GM21390 (cell line): ENCODE results near the gene CYB561D1.
A peak's percentile ranks its signal among the peaks of the same experiment; 100 is the strongest.

ENCODE experiments used
- ATAC-seq: cut with Tn5 transposase; IDR thresholded peaks from one replicate; pipeline ENCODE4 v1.9.1; 2021; ENCODE audit not compliant: unreplicated experiment

The CYB561D1 gene

DNA sequence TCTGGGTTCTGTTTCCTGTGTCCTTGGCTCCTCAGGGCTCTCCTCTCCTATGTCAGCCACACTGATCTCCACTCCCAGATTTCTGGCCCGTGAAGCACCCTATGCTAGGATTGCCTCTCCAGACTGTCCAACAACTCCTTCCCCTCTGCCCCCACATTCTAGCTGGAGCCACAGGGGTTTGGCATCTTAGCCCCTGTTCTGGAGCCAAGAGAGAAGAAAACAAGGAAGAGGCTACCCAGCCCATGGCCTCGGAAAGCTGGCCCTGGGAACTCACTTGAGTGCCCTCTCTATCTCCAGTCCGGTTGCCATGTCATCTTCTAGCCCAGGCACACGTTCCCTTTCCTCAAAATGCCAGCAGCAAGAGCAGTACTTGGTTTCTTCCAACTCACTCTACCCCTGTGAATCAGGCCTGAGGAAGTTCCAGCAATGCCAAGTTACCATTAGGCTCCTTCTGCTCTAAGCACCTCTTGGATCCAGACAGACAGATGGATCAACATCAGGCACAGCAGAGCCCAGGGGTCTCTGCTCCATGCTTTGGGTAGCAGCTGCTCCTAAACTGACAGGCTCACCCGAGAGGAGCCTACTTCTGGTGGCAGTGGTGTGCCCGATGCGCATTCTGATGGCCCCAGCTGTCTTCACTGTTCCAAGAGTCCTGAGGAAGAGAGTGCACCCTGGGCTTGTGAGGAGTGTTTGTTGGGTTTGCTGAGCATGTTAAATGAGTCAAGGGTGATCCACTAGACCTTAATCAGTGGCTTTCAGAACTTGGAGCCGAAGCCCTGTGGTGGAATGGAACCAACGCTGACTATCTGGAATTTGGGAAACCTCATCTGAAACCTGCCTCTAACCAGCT, 34.2 kb downstream of the CYB561D1 start:
- no peak for ATAC-seq

DNA sequence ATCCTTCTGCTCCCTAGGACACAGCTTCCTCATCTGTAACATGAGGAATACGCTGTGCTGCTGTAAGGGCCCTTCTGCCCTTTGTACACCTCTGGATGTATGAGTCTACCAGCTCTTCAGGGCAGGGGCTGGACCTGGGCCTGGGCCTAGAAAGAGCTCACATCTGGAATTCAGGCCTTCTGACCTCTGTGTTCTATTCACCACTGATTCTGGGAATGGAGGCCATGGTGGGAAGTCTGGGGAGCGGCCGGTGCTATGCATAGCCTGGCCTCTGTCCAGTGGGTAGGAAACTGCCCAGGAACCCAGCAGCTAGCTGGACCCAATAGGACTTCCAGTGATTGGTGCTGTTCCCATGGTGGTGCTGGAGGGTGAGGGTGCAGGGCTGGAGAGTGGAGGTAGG, 34.8 kb downstream of the CYB561D1 start:
- no peak for ATAC-seq

GRCh38 chr1:109529881-109530456, 36.1 kb downstream of the CYB561D1 start:
- ATAC-seq, result no peak

DNA sequence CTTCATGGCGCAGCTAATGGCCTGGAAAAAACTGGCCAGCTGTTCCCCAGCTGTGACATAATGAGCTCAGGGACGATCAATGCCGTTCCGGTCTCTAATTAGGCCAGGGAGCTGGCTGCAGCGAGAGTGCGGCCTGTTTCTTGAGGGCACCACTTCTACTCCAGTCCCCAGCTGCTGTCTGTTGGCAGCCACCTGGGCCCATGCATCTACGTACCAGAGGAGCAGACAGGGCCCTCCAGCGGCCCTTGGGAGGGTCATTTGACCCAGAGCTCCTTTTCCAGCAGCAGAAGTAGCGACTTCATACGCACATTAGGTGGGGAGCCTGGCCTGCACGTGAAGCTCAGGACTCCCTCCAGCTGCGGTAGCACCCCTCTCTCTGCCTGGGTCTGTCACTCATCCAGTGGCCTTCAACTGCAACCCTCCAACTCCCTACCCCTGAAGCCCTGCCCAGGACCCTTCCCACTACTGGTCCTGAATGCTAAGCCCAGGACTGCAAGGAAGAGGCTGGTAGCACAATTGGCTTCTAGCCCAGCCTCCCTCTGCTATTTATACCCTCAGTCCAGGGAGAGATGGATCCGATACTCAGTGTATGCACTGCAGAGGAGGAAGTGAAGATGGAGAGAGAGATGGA, 36.7 kb downstream of the CYB561D1 start:
- ATAC-seq, result no peak

- ATAC-seq, result no peak
Measured at GRCh38 chr1:109531380-109531779, 37.5 kb downstream of the CYB561D1 start.

DNA sequence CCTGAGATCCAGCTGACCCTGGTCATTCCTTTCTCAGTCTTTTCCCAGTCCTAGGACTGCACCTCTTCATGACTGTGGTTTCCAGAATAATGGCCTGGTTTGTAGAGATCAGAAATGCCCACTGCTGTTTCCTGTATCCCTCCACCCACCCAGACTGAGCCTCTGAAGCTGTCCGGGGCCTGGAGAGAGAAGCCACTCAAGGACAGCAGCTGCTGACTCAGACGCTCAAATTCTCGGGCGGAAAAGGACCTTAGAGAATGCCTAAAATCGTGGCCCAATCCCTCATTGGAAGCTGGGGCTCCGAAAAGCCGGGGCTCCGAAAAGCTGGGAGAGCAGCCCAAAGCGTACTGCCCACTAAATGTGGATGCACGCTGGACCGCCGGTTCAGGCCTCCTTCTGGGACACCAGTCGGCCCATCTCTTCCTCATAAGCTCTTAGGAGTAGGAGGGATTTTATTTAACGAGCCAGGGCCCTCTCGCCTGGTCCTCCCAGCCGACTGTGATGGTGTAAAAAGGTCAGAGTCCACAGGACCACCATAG, 38.0 kb downstream of the CYB561D1 start:
- no peak for ATAC-seq

GRCh38 chr1:109532365-109533136, 38.7 kb downstream of the CYB561D1 start:
- ATAC-seq, result peak; percentile 72

DNA sequence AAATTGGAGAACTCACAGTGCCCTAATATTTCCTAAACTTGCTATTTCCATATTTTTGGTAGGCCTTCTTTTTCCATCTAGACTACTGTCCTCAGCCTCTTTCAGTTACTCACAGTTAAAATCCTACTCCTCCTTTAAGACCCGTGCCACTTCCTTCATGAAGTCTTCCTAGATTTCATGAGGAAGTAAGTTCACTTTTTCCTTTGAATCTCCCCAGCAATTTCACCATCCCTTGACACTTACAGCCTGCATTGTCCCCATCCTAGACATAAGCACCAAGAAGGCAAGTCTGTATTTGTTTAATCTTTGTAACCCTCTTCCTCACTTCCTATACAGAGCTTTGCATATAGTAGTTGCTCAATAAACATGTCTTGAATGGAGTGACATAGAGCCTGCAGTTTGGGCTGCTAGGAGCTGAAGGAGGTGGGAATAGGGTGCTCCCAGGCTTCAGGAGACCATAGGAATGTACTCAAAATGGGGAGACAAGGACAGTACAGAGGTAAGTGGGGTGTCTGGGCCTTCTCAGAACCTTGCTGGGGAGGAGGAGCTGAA, 40.5 kb downstream of the CYB561D1 start:
- ATAC-seq, result no peak

DNA sequence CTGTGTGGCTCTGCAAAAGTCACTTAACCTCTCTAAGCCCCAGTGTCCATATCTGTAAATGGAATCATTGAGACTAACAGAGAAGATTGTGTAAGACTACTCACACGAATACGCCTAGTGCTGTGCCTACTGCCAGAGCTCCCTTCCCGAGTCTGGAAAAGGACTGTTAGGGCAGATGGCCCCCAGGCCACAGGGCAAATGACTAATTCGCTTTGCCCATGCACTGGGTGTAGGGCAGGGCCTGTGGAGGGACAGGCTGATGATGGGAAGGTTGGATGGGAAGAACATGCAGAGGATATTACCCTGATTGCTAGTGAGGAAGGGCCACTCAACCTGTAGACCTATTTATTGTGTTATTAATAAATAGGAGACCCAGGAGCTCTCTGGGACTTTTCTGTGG, 41.6 kb downstream of the CYB561D1 start:
- ATAC-seq, result no peak

GRCh38 chr1:109535971-109536491, 42.1 kb downstream of the CYB561D1 start:
- ATAC-seq, result no peak

DNA sequence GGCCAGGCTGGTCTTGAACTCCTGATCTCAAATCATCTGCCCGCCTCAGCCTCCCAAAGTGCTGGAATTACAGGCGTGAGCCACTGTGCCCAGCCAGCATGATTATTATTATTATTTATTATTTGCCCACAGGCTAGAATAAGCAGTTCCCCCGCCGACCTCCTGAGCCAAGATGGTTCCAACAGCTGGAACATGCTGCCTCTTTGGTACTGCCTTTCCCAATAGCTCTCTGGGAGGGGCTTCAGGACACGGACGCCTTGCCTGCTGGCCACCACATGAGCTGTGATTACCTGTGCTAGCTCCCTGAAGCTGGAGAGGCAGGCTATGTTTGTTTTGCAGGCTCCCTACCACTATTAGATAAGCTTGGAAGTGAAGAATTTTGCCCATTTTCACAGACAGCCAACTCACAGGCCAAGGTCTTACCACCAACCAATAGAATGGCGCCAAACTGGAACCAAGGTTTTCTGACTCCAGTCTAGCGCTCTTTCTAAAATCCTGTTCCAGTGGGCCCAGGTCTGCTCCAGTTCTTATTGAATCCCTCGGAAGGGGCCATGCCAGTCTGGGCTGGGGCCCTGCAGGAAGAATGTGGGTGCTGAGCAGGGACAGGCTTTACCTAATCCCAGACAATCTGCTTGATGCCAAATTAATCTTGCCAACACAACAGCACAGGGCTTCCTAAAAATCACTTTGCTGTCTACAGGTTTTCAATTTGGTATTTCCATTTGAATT, 43.7 kb downstream of the CYB561D1 start:
- no peak for ATAC-seq

GRCh38 chr1:109538827-109539555, 45.1 kb downstream of the CYB561D1 start:
- no peak for ATAC-seq

- no peak for ATAC-seq
Measured at GRCh38 chr1:109539676-109540075, 45.8 kb downstream of the CYB561D1 start, which contains the start of gene GPR61. Gene GPR61 (plus strand): TSS chr1:109539872. CDS start chr1:109543023, 3,151 bp downstream.

GRCh38 chr1:109541102-109541501, 47.2 kb downstream of the CYB561D1 start:
- no peak for ATAC-seq

DNA sequence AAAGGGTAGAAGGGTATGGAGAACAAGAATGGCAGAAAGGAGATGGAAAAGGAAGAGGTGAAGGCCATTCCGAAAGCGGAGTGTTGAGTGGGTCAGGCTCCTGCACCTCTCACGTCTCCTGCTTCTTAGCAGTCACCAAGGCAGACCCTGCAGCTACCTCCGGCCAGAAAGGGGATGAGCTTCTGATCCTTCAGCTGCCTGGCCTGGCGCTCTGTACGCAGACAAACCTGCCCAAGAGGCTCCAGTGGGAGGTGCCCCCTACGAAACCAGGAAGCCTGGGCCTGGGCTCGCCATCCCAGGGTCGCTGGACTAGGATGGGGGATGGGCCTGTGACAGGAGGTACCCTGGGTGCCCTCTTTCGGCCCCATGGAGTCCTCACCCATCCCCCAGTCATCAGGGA, 48.8 kb downstream of the CYB561D1 start:
- ATAC-seq, result no peak

GRCh38 chr1:109543283-109543987, 49.5 kb downstream of the CYB561D1 start:
- ATAC-seq, result no peak

DNA sequence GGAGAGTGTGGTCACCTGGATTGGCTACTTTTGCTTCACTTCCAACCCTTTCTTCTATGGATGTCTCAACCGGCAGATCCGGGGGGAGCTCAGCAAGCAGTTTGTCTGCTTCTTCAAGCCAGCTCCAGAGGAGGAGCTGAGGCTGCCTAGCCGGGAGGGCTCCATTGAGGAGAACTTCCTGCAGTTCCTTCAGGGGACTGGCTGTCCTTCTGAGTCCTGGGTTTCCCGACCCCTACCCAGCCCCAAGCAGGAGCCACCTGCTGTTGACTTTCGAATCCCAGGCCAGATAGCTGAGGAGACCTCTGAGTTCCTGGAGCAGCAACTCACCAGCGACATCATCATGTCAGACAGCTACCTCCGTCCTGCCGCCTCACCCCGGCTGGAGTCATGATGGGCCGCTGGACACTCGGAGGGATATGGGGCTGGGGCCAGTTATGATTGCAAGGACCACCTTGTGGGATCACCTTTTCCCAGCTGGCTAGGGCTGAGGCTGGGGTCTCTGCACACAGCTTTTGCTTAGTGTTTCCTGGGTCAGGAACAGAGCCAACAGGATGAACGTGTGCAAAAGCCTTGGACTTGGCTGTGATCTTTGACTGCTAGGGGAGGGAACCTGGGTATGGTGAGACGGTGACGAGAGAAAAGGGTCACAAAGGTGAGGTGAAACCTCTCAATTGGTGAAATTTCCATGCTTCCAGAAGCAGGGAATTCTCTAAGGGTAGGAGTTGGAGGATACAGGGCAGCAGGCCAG, 50.3 kb downstream of the CYB561D1 start:
- ATAC-seq, result no peak
